AML-193 (cell line): Measurements from ENCODE around the gene ADGRD1.
"Not testable (repeated sequence)": the region's sequence is repeated elsewhere in the genome, so short reads cannot be mapped to it uniquely, and the experiment has no call there.

Source experiments
- DNase-seq, 2 experiments: peaks; one replicate each; lab custom pipeline; 2025; lab: John Stamatoyannopoulos, UW

Gene ADGRD1

DNA sequence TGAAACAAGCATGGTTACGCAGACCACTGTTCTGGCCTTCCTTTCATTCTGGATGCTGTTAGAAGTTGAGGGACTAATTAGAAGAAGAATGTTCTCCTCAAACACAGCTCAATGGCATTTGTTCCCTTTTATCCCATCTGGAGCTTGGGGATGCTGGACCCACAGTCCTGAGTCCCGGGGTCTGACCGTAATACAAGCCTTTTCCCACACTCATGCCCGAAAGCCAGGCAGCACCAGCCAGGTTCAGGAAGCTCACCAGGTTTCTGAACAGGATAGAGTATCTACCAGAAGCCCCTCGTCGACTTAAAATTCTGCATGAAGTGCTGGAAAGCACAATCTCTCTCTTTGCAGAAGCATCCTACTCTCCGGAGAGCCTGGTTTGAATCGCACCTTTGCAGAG, 165.6 kb downstream of the ADGRD1 start:
- not testable (repeated sequence) for DNase-seq

- no peak for DNase-seq
These were observed 166.2 kb downstream of the ADGRD1 start for GRCh38 chr12:131119936-131120335.

DNA sequence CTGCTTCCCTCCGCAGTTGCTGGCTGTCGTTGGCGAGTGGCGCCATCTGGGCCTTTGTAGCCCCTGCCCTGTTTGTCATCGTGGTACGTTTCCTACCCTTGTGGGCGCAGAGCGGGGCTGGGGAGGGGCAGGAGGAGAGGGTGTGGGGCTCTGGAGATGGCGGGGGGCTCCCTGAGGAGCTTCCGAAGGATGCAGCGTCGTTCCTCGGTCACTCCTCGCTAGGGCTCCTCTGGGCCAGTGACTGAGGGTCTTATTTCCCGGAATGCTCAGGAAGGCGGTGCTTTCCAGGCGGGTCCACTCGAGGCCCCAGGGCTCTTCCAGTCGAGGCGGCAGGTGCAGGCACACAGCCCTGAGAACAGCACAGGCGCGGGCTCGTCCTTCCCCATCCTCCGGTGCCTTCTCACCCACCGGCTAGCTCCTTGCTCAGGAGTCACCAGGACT, 167.1 kb downstream of the ADGRD1 start:
- no peak for DNase-seq

GRCh38 chr12:131121705-131122405, 168.1 kb downstream of the ADGRD1 start:
- DNase-seq, result peak; percentile 42 to 46

DNA sequence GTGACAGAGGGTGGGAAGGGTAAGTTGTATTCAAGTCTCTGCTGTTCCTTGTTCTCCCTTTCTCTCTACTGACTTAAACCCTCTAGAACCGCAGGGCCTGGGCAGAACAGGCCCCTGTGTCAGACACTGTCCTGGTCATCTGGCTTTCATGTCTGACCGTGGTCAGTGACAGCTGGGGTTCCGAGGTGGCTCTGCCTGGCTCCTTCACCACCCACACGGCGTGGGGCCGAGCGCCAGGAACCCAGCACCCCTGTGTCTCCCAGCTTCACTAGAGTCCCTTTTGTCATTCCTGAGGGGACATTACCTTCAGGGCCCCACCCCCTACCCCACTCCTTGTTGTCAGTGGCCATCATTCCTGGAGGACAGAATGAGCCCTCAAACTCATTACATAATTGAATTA, 168.9 kb downstream of the ADGRD1 start:
- no peak for DNase-seq

GRCh38 chr12:131123817-131124216, 170.1 kb downstream of the ADGRD1 start:
- DNase-seq, result no peak

DNA sequence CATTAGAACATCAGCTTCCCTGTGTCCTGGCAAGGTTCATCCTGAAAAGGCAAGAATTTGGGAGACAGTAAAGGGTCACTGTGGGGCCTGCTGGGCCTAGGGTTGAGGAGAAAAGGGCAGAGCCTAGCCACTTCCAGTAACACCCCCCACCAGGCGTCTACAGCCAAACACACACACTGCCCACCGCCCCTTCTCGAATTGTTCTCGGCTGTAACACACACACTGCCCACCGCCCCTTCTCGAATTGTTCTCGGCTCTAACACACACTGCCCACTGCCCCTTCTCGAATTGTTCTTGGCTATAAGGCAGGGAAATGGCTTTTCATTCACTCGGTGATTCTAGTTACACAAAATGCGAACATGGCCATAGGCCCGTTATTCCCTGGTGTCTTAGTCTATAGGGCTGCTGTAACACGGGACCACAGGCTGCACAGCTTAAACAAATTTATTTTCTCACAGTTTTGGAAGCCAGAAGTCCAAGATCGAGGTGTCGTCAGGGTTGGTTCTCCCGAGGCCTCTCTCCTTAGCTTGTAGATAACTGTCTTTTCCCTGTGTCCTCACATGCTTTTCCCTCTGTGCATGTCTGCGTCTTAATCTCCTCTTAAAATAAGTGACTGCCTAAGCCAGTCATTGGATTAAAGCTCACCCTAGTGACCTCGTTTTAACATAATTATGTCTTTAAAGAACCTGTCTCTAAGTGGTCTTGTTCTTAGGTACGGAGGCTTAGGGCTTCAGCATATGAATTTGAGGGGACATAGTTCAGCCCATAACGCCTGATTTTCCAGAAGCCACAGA, 171.0 kb downstream of the ADGRD1 start:
- no peak for DNase-seq

DNA sequence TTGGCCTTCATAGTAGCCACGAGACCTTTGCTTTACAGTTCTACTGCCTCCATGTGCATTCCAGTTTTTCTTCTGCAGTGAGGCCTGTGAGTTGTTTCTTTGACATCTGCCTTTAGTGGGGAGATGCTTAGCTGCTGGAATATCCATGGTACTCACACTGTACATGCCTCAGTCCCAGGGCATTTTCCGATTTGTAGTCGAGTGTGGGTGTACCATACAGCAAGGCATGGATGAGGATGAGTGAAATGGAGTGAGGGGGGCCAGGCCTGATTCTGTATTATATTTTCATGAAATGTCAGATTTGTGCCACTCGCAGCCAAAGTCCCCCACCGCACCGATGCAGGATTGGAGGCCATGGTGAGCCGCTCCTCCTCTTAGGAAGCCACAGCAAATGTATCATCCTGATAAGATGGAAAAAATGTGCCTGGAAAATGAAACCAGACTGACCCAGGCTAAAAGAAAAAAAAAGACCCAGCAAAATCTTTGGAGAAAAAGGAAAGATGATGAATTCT, 173.0 kb downstream of the ADGRD1 start:
- DNase-seq, result no peak

DNA sequence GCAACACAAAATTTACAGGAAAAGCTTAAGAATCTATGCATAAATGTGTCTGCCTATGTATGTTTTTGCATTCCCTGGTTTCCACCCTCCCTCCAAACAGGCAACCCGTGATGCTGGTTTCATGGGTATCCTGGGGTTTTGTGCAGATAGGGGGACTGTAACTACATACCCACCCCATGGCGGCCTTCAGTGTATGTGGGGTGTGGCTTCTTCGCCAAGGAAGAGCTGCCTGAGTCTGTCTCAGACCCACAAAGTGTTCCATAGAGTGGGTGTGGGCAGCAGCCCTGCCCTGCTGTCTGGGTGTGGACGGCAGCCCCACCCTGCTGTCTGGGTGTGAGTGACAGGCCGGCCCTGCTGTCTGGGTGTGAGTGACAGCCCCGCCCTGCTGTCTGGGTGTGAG, 174.8 kb downstream of the ADGRD1 start:
- DNase-seq, result no peak

DNA sequence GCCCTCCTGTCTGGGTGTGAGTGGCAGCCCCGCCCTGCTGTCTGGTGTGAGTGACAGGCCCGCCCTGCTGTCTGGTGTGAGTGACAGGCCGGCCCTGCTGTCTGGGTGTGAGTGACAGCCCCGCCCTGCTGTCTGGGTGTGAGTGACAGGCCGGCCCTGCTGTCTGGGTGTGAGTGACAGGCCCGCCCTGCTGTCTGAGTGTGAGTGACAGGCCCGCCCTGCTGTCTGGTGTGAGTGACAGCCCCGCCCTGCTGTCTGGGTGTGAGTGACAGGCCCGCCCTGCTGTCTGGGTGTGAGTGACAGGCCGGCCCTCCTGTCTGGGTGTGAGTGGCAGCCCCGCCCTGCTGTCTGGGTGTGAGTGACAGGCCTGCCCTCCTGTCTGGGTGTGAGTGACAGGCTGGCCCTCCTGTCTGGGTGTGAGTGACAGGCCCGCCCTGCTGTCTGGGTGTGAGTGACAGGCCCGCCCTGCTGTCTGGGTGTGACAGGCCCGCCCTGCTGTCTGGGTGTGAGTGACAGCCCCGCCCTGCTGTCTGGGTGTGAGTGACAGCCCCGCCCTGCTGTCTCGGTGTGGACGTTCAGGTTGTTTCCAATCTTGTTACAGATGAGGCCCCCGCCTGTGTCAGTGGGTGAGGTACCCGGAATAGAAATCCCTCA, 175.4 kb downstream of the ADGRD1 start:
- not testable (repeated sequence) for DNase-seq

- no peak for DNase-seq
These were observed 176.1 kb downstream of the ADGRD1 start for GRCh38 chr12:131129839-131130238.

GRCh38 chr12:131130311-131130911, 176.7 kb downstream of the ADGRD1 start:
- DNase-seq, result no peak

DNA sequence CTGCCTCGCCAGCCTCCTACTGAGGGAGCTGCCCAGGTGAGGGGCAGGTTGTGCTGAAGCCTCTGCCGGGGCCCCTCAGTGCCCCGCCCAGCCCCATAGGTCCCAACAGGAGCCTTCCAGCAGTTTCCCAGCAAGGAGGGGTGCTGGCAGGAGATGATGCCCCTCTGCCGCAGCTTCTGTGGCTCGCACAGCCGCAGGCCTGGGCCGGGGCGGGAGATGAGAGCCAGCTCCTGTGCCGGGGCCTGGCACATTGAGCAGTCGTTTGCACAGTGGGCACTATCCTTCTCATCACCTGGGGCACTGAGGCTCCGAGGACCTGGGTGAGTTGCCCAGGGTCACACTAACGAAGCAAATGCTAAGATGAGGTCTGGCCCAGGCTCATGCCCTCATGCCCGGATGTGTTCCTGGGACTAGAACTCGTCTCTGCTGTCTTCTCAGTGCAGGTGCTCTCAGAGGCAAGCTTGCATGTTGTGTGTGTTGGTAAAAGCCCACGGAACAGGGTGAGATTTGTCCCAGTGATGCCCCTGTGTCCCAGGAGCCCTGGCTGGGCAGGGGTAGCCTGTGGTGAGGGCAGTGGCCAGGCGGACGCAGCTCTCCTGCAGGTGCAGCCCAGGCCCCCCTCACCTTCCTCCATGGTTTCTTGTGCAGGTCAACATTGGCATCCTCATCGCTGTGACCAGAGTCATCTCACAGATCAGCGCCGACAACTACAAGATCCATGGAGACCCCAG, 177.5 kb downstream of the ADGRD1 start:
- DNase-seq, result no peak

- DNase-seq, result no peak
These were observed 178.1 kb downstream of the ADGRD1 start for GRCh38 chr12:131131808-131132117.

- DNase-seq, result peak in 1 of 2 experiments; percentile 4
These were observed 178.6 kb downstream of the ADGRD1 start for GRCh38 chr12:131132118-131132892.

DNA sequence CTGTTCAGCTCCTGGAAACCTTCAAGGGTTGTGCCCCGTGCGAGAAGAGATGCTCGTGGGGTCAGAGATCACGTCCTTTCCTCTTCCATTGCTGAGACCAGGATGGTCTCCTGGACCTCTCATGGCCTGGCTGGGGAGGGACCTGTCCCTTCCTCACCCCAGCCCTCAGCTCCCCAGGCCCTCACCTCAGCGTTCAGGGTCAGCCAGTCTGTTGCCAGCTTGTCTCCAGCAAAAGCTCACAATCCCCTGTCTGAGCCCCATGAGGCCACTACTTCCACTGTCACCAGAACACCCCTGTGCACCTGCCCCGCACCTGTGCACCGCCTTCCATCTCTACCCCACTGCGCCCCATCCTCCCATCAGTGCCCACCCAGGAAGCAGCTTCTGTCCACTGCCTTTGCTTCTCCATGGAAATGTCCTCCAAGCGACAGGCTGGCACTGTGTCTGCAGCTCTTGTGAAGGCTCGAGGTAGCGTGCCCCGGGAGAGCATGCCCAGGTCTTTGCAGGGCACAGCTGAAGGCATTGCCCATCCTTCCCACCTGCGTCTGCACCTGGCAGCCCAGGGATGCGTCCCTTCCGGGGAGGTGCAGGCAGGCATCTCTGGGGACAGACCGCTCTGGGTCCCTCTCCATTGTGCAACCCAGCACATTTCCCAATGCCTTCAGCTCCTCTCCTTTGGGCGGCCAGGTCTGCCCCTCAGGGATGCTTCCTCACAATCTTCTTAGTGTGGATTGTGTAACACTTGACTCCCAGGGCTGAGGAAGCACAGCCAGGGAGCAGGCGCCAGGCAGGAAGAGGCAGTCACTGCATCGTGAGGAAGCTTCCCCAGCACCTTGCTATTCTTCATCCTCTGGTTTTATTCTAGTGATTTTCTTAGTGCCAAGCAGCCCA, 179.6 kb downstream of the ADGRD1 start:
- no peak for DNase-seq

- DNase-seq, result no peak
These were observed 180.3 kb downstream of the ADGRD1 start for GRCh38 chr12:131133994-131134393.

DNA sequence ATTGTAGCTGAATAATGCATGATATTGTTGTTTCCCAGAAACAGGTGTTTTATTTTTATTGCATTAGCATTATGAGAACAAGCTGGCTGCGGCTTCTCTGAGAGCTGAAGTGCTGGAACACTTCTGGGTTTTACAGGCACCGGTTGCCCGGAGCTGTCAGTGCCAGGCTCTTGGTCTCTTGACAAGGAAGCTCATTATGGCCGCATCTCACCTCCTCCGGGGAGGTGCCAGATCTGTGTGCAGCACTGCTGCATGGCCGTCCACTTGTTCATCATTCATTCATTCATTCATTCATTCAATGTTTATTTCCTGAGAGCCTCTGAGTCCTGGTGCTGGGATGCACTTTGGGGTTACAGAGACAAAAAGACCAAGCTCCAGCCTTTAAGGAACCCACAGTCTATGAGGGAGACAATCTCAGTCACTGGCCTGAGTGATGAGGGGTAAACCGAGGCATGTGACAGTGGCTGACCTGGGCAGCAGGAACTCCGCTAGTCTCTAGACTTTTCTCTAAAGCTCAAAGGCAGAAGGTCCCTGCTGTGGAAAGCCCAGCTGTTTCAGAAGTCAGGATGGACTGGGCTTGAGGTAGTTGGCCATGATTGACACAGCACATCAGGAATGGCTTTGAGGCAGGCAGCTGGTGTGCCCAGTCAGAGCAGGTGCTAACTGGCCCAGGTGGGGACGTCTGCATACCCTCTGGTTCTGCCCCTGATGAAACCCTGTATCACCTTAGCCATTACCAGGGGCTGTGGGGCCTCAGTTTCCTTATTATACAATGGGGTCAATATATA, 181.0 kb downstream of the ADGRD1 start:
- DNase-seq, result no peak

- DNase-seq, result no peak
These were observed 181.6 kb downstream of the ADGRD1 start for GRCh38 chr12:131135311-131135785.
